HG03342 (cell line): ENCODE results near the gene ACBD6.
A peak's percentile ranks its signal among the peaks of the same experiment; 100 is the strongest.
"Not testable (repeated sequence)": the region's sequence is repeated elsewhere in the genome, so short reads cannot be mapped to it uniquely, and the experiment has no call there.

Experiments
- ATAC-seq: cut with Tn5 transposase; IDR thresholded peaks from one replicate; pipeline ENCODE4 v1.9.1; 2021; ENCODE audit warnings: mild to moderate bottlenecking, moderate library complexity; ENCODE audit not compliant: unreplicated experiment

Gene ACBD6, protein sequence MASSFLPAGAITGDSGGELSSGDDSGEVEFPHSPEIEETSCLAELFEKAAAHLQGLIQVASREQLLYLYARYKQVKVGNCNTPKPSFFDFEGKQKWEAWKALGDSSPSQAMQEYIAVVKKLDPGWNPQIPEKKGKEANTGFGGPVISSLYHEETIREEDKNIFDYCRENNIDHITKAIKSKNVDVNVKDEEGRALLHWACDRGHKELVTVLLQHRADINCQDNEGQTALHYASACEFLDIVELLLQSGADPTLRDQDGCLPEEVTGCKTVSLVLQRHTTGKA

DNA sequence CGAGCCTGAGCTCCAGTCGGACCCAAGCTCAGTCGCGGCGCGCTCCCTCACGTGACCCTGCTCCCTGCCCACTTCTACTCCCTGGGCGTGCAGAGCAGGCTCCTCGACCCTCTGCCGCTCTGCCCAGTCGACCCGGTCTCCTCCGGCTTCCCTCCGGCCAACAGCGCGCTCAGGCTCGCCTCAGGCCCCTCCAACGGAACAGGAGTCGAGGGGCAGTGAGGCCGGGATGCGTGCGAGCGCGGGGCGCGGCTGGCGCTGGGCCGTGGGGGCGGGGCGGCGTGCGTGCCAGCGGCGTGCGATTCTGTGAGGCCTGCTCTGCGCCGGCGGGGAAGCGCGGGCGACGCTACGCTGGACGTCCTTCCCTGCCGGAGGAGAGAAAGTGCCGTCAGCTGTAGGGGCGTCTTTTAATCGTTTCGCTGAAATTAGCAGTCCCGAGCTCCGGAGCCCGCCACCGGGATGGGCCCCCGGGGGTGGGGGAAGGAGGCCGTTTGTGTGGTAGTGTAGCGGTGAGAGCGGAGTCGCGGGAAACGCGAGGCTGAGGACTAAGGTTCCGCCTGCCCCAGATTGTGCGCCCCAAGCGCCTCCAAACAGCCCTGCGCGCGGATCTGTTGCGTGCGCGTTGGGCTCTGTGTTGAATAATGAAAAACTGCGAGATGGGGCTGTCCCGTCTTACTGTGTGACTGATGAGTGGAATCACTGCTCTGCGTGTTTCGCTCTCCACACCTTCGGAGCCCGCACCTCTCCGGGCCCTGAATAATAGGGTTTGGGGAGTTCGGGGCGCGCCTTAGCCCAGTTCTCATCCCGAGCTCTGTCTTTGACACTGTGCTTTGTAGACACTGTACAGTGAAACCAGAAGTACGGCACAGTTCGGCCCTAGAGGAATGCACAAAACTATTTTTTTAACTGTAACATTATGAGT lies at the start of gene ACBD6:
TSS of gene ACBD6 (minus strand) at position 217 of the 919 bp plus-strand sequence. CDS start 311 bp downstream, outside the sequence.
- ATAC-seq, result peak; percentile 86

DNA sequence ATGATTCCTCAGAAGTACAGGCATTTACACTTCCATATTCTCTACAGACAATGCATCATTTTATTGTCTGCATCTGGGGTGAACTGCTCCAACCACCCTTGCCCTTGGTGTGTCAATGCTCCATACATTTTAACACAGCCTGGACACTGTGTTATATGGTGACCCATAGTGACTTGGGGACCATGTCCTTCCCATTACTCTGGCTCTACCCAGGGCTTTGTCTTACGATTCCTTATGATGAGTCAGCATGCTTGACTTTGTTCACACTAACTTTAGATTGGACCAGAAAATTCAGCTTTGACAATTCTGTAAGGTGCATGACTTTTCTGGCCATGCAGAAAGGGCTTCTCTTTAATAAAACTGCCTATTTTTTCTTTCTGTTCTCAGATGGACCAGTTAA lies 49.6 kb upstream of the ACBD6 start:
- no peak for ATAC-seq

DNA sequence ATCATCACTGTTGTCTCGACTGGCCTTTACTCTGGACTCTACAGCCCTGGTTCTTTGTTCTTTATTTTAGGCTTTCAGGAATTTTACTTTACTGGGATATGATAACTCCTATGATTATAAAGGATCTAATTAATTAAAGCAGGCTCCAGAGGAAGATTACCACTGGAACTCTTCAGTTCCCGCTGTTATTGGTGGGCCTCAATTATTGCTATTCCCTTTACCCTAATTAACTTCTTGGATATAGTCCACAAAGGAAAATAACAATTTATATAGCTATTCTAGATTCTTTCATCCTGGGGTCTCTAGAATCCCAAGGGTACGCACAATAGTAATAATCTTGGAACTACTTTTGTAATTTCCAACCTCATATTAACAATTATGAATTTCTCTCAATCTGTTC lies 47.9 kb upstream of the ACBD6 start:
- no peak for ATAC-seq

DNA sequence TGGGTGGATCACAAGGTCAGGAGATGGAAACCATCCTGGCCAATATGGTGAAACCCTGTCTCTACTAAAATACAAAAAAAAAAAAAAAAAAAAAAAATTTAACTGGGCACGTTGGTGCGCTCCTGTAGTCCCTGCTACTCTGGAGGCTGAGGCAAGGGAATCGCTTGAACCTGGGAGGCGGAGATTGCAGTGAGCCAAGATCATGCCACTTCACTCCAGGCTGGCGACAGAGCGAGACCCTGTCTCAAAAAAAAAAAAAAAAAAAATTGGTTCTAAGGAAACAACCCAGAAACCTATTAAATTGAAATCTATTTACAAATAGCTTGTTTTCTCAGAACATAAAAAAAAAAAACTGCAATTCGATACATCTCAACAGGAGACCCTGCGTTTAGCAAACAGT lies 47.4 kb upstream of the ACBD6 start:
- not testable (repeated sequence) for ATAC-seq

DNA sequence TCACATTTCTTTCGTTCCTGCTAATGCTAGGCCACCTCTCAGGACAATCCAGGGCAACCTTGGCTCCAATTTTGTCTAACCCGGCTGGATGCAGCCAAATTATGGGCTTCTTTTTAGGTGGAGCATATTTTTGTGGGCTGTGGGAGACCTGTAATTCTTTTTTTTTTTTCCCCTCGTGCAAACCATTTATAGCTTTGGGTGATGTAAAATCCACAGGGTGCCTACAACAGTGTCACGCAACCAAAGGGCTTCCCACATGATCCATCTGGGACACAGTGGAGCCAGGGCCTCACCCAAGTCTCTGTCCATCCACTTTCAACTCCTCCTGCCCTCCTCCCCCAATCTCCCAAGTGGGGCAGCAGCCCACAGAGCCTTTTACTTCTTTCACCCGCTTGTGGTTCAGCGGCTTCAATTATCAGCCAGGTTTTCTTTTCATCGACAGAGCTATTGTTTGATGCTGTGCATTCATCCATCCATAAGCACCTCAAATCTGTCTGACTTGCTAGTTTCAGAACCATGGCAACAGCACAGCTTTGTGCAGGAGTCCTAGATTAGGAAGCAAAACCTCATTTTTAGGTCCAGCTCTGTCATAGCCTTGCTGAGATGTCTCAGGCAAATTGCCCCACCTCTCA lies 46.4 kb upstream of the ACBD6 start:
- no peak for ATAC-seq

DNA sequence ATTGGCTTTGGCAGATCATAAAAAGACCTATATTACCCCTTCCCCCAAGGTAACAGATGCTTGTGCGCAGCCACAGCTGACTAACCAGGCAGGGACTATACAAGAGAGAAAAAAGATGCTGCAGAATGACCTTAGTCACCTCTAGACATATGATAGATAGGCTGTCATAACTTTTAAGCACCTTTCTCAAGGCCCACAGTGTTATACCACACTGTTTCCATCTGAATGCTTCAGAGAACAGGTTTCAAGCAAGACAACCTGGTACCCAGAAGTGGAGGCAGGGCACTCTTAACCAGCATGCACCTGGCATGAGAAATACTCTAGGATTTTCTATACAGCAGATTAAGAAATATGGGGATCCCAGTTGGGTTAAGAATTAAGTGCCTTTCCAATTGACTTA lies 43.6 kb upstream of the ACBD6 start:
- no peak for ATAC-seq

DNA sequence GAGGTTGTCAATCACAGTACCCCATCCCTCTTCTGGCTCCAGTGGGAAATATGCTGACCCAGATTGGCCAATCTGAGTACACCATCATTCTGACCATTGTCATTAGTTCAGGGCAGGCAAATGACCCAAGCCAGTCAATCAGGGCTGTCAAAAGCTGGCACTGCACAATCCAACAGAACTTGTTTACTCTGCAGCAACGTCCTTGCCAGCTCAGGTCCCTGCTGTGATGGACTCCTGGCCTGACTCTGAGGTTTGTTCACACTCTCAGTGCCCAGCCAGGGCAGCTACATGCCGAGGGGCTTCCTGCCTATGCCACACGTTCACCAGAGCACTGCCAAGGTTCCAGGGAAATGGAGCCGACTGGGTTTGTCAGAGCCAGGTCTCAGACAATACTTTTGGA lies 41.7 kb upstream of the ACBD6 start:
- no peak for ATAC-seq

DNA sequence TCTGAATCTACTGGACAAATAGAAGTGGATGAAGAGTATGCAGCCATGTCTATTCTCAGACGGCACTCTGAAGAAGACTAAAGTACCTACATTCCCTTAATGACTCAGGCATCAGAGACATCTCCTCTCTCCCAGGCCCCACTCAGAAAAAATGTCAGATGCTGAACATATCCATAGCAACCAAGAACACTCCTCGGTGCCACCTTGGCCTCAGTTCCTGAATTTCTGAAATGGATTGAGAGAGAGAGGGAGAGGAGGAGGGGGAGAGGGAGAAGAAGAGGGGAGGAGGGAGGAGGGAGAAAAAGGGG lies 40.4 kb upstream of the ACBD6 start:
- ATAC-seq, result no peak

DNA sequence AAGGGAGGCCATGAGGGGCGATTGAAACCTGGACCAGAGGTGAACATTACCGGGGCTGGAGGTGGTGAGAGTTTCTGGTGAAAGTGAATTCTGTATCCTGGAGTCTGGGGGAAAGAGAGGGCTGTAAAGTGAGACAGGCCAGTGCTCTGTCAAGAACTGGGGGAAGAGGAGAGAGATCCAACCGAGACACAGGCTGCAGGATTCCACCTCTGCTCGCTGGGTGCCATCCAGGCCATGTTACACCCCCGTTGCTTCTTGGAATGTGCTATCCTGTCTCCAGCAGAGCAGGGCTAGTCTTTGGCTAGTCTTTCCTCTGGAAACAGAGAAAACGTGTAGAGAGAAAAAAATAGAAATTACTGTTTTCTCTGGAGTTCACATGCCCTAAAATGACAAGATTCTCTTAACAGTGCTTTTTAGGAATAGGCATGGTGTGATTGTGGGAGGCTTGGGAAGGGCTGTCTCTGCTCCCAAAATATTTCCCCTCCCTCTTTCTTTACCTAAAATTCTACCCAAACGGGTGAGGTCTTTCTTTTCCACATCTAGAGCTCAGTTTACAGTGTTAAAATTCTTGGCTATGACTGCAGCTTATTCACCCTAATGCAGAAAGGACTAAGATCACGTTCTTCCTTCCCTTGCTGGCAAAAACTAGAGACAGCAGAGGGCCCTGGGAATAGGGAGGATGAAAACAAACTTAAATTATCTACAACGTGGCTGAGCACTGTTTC lies 39.9 kb upstream of the ACBD6 start:
- ATAC-seq, result no peak

DNA sequence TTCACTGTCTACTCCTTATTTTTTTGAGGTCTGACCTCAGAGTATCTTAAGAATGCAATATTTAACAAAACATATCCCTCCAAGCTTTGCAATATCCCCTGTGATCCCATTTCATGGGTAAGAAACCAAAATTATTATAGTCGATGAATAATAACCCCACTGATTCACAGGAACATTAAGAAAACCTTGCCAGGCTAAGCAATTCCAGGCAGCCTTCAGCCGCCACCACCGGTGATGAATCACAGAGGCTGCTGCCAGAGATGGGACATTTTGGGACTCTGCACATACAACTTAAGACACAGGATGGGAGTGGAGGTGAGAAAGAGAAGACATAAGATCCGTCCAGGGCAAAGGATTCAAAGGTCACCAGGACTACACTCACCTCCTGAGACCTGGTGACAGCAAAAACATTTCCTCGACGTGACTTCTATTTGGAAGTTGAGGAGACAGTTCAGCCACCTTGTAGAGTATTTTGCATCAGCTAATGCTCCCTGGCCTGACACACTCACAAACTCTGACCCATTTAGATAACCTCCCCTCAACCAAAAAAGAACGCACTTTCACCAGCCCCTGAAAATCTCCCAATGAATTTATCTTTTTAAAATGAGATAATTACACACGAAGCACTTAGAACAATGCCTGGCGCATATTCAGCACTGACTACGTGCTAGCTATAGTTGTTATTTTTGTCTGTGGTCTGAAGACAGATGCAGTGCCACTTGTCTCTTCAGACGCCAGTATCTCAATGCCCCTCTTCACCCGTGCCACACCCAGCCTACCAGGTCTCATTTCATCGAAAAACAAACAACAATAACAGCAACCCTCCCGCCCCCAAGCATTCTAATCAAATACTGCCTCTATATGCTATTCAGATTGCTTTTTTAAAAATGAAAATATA lies 38.6 kb upstream of the ACBD6 start:
- ATAC-seq, result no peak

DNA sequence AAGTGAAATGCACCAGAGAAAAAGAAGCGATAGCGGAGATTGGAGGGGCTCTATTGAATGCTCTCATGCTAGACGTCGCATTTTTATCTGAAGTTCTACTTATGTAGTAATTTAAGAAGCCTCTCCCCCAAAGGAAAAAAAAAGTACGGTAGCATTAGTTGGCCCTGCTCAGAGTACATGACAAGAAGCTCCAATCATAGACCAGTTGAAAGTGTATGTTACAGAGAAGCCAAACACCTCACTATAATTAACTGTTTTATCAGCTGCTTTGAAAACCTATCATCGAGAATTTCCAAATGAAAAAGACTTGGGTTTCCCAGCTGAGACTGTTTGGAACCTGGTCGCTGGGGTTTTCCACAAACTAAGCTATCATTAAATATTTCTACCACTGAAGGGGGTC lies 36.8 kb upstream of the ACBD6 start:
- ATAC-seq, result no peak

DNA sequence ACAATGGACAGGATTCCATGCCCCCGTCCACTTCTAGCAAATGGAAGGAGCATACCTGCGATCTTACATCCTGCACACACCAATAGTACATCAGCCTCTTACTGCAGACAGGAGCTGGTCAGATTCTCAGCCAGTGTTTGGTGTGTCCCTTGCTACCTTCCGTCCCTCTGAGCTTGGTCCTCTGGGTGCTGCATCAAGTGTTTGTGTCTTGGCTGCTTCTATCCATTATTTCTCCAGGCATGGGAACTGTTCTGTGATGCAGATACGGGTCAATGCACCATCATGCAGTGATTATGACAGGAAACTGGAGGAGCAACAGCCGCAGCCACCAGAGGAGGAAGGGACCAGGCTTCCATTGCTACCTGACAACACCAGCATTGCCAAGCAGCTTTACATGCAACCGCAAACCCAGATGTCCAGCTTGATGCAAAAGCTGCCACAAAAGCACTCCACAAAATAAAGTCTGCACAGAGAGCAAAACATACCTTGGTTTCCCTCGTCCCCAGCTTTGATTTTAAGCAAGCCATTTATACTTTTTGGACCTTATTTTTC lies 34.5 kb upstream of the ACBD6 start:
- ATAC-seq, result no peak

DNA sequence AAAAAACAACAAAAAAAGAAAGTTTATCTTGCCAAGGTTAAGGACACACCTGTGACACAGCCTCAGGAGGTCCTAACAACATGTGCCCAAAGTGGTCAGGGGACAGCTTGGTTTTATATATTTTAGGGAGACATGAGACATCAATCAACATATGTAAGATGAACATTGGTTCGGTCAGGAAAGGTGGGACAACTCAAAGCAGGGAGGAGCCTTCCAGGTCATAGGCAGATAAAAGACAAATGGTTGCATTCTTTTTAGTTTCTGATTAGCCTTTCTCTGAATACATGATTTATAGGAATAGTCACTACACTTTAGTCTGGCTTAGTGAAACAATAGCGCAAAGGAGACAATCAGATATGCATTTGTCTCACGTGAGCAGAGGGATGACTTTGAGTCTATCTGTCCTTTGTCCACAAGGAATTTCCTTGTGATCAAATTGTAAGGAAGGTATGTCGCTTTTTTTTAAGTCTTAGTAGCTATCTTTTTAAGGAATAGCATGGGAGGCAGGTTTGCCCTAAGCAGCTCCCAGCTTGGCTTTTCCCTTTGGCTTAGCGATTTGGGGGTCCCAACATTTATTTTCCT lies 33.1 kb upstream of the ACBD6 start:
- no peak for ATAC-seq

DNA sequence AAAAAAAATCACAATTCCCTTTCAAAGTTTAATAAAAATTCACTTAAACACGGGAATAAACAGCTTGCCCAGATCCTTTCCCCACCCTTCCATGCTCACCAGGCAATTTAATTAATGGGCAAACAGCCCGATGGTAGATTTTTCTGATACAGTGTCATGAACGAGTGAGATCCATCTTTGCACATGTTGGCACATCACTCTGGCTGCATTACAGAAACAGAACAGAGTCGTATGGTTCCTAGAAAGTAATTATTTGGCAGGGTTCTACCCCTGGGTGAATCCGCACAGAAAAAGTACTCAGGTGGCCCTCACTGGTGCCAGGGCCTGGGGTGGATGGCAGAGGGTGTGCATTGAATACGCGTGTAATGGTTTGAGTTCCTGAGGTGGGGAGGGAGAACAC lies 31.8 kb upstream of the ACBD6 start:
- no peak for ATAC-seq

DNA sequence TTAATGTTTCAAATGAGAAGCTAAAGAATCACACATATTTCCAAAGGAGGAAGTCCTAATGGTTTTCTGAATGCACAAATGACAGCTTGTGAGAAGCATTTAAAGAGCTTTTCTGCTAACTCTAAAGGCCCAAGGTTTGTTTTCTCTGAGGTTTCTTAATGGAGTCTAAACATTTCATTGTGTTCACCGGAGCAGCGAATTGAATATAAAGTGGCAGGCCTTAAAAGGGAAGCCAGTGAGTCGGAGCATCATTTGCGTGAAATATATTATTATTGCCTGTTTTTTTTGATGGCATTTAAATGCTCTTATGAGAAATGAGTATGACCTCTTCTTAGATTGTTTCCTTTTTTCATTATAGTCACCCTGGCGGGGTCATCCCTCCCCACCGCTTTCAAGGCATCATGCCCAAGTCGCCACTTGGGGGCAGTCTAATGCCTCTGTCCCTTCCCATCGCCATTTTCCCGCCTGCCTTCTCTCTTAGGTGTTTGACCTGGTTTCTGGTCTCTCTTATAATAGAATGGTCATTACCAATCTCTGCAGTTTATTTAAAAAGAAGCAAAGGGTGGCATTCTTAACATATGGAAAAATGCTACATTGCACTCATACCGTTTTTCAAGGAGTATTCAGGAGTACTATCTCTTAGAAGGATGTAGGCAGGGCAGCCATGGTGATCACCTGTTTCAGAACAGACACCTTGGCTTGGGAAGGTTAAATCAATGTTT lies 31.1 kb upstream of the ACBD6 start:
- no peak for ATAC-seq

DNA sequence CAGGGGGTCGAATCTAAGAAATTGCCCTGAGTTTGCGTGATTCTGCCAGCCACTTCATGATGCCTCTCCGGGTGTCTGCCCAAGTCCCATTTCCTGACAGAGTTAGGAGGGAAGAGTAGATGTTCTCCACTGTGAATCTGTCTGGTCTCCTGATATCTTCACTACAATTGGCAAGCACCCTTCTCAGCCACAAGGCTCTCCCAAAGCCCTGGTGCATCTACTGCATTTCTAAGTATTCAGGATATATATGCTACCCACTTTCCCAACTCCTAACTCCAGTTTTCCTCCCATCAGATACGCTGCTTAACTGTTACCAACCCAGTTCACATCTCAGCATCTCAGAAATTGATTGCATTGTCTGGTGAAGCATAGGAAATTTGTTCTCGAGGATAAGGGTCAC lies 30.5 kb upstream of the ACBD6 start:
- no peak for ATAC-seq

DNA sequence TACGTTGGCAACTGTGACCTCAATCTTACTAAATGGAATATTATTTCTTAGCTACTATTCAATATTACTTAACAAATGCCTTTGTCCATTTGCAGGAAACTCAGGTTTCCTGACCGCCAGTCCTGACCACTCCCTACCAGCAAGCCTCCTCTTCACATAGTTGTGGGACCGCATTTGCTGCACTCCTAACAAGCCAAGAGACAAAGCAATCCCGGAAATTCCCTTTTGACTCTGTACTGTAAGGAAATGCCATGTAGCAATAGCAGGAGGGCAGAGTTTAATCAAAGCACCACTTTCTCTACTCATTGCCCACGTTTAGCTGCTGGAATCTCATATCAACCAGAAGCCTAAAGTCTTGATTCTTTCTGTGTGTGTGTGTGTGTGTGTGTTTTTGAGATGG lies 28.1 kb upstream of the ACBD6 start:
- ATAC-seq, result no peak

DNA sequence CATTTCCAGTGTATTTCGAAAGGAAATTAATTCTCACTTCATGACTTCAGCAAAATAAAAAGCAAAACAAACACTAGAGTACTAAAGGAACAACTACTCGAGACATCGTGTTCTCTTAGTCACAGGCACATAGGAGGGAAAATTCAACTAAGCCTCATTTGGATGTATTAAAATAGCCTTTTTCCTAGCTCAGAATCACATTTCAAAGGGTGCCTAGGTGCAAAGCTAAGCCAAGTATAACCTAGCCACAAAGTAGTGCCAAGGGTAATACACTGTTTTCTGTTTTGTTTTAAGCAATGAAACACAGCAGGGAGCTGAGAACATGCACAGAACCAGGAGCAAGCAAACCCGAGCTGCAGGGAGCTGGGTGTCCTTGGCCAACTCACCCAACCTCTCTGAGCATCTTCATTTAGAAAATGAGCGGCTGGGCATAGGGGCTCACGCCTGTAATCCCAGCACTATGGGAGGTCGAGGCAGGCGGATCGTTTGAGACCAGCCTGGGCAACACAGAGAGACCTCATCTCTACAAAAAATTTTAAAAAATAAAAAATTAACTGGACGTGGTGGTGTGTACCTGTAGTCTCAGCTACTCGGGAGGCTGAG lies 26.6 kb upstream of the ACBD6 start:
- no peak for ATAC-seq
